NT2/D1 (cell line): ENCODE data around the gene RGS12.

Experiments used
- DNase-seq: peaks from one replicate; pipeline ENCODE4 v3.0.0-alpha.2; 2011; ENCODE audit warnings: low read depth, low spot score
- H3K27me3 ChIP-seq: 2 replicates; pipeline ENCODE4 v1.6.0; 2011; ENCODE audit warnings: mild to moderate bottlenecking; ENCODE audit not compliant: insufficient read length, insufficient read depth
- H3K36me3 ChIP-seq: 2 replicates; pipeline ENCODE4 v1.6.1; 2011; ENCODE audit warnings: mild to moderate bottlenecking, low read length, mixed read lengths; ENCODE audit not compliant: insufficient read depth, insufficient read length
- H3K4me1 ChIP-seq: 2 replicates; pipeline ENCODE4 v1.5.1; 2011; ENCODE audit not compliant: insufficient read depth, insufficient read length
- H3K4me3 ChIP-seq: 2 replicates; pipeline ENCODE4 v1.5.1; 2011; ENCODE audit warnings: low read depth; ENCODE audit not compliant: insufficient read length
- H3K9ac ChIP-seq: 2 replicates; pipeline ENCODE4 v1.6.0; 2011; ENCODE audit warnings: low read depth; ENCODE audit not compliant: insufficient read length
- H3K9me3 ChIP-seq: 2 replicates; pipeline ENCODE4 v1.5.1; 2011; ENCODE audit warnings: mild to moderate bottlenecking, low read length; ENCODE audit not compliant: insufficient read depth
- SUZ12 ChIP-seq: IDR thresholded peaks from 2 replicates; pipeline ENCODE4 v1.6.1; 2011; ENCODE audit not compliant: insufficient read length, insufficient read depth; ENCODE audit errors: extremely low read depth
- YY1 ChIP-seq: IDR thresholded peaks from 2 replicates; pipeline ENCODE4 v1.6.1; 2011; ENCODE audit not compliant: insufficient read length, insufficient read depth
- ZNF274 ChIP-seq: IDR thresholded peaks from 2 replicates; pipeline ENCODE4 v1.6.1; 2011; ENCODE audit warnings: mild to moderate bottlenecking, low read depth, low read length

Gene RGS12

DNA sequence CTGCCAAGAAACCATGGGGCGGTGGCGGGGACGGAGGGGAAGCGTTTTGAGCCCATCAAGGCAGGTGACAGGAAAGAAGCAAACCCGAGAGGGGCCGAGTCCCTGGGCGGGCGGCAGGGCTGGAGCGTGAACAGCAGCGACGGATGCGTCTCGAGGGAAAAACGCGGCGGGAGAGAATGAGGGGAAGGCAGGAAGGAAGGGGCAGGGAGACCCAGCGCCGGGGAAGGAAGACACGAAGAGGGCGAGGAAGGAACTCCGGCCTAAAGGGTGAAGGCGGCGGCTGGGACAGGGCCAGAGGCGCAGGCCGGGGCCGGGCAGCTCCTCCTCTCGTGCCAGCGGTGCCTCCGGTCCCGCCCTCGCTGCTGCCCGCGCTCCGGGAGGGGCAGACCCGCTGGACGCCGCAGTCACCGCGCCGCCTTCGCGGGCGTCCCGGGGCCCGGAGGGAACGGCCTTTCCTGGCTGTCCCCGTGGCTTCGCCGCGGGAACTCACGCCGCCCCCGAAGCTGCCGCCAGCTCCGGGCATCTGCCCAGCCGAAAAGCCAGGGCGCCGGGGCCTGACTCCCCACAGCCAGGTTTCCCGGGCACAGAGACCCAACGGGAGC lies 751 bp upstream of the RGS12 start:
- Histone ChIP-seq H3K36me3 (peaks cover 11% of the 10 kb centered on the region), H3K4me3 (peak overlapping the region; percentile 83), H3K4me1 (peaks cover 28% of the 10 kb centered on the region), H3K9me3 (no peaks in the 10 kb centered on the region), H3K9ac (peak overlapping the region; percentile 84), H3K27me3 (peaks cover 27% of the 10 kb centered on the region)
- no peak for DNase-seq
- TF ChIP-seq YY1 (no peak), SUZ12 (no peak), ZNF274 (no peak)

- H3K27me3 ChIP-seq: peaks cover 27% of the 10 kb centered on the region
- peaks cover 11% of the 10 kb centered on the region for H3K36me3 ChIP-seq
- peaks cover 28% of the 10 kb centered on the region for H3K4me1 ChIP-seq
- no peak for DNase-seq
- H3K9ac ChIP-seq: peak overlapping the region; percentile 86
- no peaks in the 10 kb centered on the region for H3K9me3 ChIP-seq
- TF ChIP-seq ZNF274: no peak
- no peak for TF ChIP-seq SUZ12
- no peak for TF ChIP-seq YY1
- H3K4me3 ChIP-seq: peak overlapping the region; percentile 83
These were observed 875 bp downstream of the RGS12 start for GRCh38 chr4:3293401-3294391.

- peaks cover 11% of the 10 kb centered on the region for H3K36me3 ChIP-seq
- peak overlapping the region; percentile 86 for H3K9ac ChIP-seq
- H3K9me3 ChIP-seq: no peaks in the 10 kb centered on the region
- no peak for DNase-seq
- peak overlapping the region; percentile 3 for H3K4me3 ChIP-seq
- peaks cover 28% of the 10 kb centered on the region for H3K4me1 ChIP-seq
- peaks cover 26% of the 10 kb centered on the region for H3K27me3 ChIP-seq
- TF ChIP-seq YY1: no peak
- TF ChIP-seq ZNF274: no peak
- TF ChIP-seq SUZ12: no peak
These were observed 1.8 kb downstream of the RGS12 start for GRCh38 chr4:3294401-3295241.

GRCh38 chr4:3295837-3296624 lies 3.2 kb downstream of the RGS12 start:
- Histone ChIP-seq H3K4me1 (peaks cover 24% of the 10 kb centered on the region), H3K9me3 (no peaks in the 10 kb centered on the region), H3K27me3 (peaks cover 12% of the 10 kb centered on the region), H3K36me3 (peaks cover 11% of the 10 kb centered on the region), H3K9ac (no peak overlapping the region), H3K4me3 (no peak overlapping the region)
- TF ChIP-seq SUZ12 (no peak), ZNF274 (no peak), YY1 (no peak)
- no peak for DNase-seq

DNA sequence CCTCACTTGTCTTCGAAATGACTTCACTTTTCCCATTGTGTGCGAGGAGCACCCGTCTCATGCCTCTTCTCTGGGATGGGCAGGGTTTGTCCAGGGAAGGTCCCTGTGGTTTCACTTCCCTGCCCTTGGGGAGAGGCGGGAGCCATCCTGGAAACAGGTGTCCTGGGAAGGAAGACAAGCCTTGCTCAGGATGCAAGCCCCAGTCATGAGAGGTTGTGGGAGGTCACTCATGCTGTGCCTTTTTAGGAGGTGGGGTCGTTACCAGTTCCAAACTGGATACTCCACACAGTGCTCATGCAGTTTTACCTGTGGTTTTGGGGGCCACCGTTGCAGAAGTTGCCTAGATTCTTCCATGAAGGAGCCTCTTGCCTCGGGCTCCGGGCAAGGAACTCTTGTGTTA lies 3.8 kb downstream of the RGS12 start:
- Histone ChIP-seq H3K4me3 (no peak overlapping the region), H3K4me1 (peaks cover 21% of the 10 kb centered on the region), H3K9me3 (no peaks in the 10 kb centered on the region), H3K9ac (no peak overlapping the region), H3K27me3 (peaks cover 5% of the 10 kb centered on the region), H3K36me3 (peaks cover 11% of the 10 kb centered on the region)
- TF ChIP-seq YY1 (no peak), ZNF274 (no peak), SUZ12 (no peak)
- no peak for DNase-seq

- H3K4me3 ChIP-seq: no peak overlapping the region
- H3K4me1 ChIP-seq: peaks cover 21% of the 10 kb centered on the region
- H3K36me3 ChIP-seq: peaks cover 11% of the 10 kb centered on the region
- TF ChIP-seq ZNF274: no peak
- no peak for TF ChIP-seq YY1
- TF ChIP-seq SUZ12: no peak
- H3K9ac ChIP-seq: no peak overlapping the region
- H3K9me3 ChIP-seq: no peaks in the 10 kb centered on the region
- H3K27me3 ChIP-seq: no peaks in the 10 kb centered on the region
- DNase-seq: no peak
These were observed 4.4 kb downstream of the RGS12 start for GRCh38 chr4:3297066-3297859.
